Stomach (tissue), 4 donors: Measurements from ENCODE around the gene B3GNT8.

Experiments
- EP300 ChIP-seq: sonication (generic); formaldehyde crosslinking; IDR thresholded peaks from one replicate; pipeline ENCODE4 v1.6.1; 2017; ENCODE audit warnings: antibody characterized with exemption
- TF ChIP-seq, protein P1 (sequence below), 7 experiments: fragments of 450-650 bp in 4 of 7; fragments of 200-600 bp in 3 of 7; sonication (generic) in 3 of 7; IDR thresholded peaks; one replicate each; pipeline ENCODE4 v1.5.1; 2016 to 2019; ENCODE audit warnings: antibody characterized with exemption in 7 of 7, control low read depth in 2 of 7, mild to moderate bottlenecking in 1 of 7

- TF ChIP-seq, protein P1, sequence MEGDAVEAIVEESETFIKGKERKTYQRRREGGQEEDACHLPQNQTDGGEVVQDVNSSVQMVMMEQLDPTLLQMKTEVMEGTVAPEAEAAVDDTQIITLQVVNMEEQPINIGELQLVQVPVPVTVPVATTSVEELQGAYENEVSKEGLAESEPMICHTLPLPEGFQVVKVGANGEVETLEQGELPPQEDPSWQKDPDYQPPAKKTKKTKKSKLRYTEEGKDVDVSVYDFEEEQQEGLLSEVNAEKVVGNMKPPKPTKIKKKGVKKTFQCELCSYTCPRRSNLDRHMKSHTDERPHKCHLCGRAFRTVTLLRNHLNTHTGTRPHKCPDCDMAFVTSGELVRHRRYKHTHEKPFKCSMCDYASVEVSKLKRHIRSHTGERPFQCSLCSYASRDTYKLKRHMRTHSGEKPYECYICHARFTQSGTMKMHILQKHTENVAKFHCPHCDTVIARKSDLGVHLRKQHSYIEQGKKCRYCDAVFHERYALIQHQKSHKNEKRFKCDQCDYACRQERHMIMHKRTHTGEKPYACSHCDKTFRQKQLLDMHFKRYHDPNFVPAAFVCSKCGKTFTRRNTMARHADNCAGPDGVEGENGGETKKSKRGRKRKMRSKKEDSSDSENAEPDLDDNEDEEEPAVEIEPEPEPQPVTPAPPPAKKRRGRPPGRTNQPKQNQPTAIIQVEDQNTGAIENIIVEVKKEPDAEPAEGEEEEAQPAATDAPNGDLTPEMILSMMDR (IDR thresholded peaks at IDR 0.05), result no peak
- TF ChIP-seq EP300, result no peak
Measured at GRCh38 chr19:41449865-41450178, 22.6 kb upstream of the B3GNT8 start.
